PFSK-1 (cell line): Measurements from ENCODE around the gene PGR.

Experiments used
- POLR2AphosphoS5 ChIP-seq: IDR thresholded peaks from 2 replicates; pipeline ENCODE4 v1.6.1; 2012; ENCODE audit warnings: low read depth, mild to moderate bottlenecking, control low read depth, low read length, moderate library complexity
- SIN3A ChIP-seq: IDR thresholded peaks from 2 replicates; pipeline ENCODE4 v1.6.1; 2012; ENCODE audit warnings: mild to moderate bottlenecking, low read length, moderate library complexity, borderline replicate concordance; ENCODE audit not compliant: insufficient read depth
- TAF1 ChIP-seq: IDR thresholded peaks from 2 replicates; pipeline ENCODE4 v1.6.1; 2012; ENCODE audit warnings: low read length, control low read depth, borderline replicate concordance; ENCODE audit not compliant: insufficient read depth

GRCh38 chr11:101019870-101020269 lies 109.7 kb downstream of the PGR start:
- TF ChIP-seq POLR2AphosphoS5: no peak
- no peak for TF ChIP-seq TAF1
- TF ChIP-seq SIN3A: no peak
